ENCODE results near the gene CAMK2D.
"Not testable (repeated sequence)": the region's sequence is repeated elsewhere in the genome, so short reads cannot be mapped to it uniquely, and the experiment has no call there.

CAMK2D gene

DNA sequence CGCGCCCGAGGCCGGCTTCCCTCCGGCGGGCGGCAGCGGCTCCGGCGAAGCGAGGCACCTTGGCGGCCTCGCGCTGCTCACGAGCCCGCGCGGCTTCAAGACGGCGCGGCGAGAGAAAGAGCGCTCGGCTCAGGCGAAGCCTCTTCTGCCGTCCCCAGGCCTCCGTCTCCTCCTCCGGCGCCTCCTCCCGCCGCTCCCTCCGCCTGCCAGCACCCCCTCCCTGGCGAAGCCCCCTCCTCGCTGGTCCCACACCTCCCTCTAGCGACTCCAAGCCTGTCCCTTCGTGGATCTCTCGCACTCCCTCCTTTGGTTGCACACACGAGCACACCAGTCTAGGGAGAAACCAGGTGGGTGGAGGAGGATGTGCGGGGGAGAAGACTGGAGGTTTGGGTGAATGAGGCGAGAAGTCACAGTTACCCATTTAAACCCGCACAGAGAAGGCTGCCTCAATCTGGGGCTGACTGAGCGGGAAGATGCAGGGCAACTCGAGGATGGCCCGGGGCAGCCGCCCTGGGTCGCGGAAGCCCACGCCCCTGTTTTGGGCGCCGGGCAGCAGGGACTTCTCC, at the start of gene CAMK2D:
Gene CAMK2D (minus strand): TSS at position 119 of the 566 bp plus-strand sequence. CDS start 670 bp downstream, outside the sequence.
- Histone ChIP-seq H3K27me3 (ENCODE audit: low read depth, low read length) (no peaks in the 10 kb centered on the region), H3K9me3 (ENCODE audit: control insufficient read depth in 1 of 2, low read length in 2 of 2) (no peaks in the 10 kb centered on the region), H3K4me3 (ENCODE audit: low read depth in 1 of 2, low read length in 2 of 2) (peak within 1 kb of the TSS; percentile 93 to 94), H3K4me1 (ENCODE audit: control insufficient read depth in 1 of 2, insufficient read depth in 2 of 2, low read length in 2 of 2) (peaks cover 3 to 14% of the 10 kb centered on the region in 2 donors), H3K27ac (ENCODE audit: low read length) (peak within 1 kb of the TSS; percentile 99), H3K36me3 (ENCODE audit: control insufficient read depth in 1 of 2, insufficient read depth in 2 of 2, low read length in 2 of 2) (peaks cover 8 to 17% of the 10 kb centered on the region in 2 donors)

DNA sequence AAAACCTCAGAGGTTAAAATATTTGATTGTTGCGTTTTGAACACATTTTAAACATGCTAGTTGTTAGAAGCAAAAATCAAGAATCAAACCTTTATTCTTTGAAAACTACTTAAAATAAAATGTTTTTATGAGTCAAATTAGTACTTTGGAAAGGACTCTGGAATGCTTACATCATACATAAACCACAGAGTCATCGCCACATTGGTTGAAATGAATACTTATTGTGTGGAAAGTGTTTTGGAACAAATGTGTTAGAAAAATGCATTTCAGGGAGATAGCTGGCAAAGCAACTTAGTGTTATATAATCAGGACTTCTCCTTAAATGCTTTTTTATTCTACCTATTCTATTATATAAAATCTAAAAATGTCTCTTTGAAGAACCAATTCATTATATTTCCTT, 49.4 kb upstream of the CAMK2D start:
- H3K36me3 ChIP-seq (ENCODE audit: control insufficient read depth in 1 of 2, insufficient read depth in 2 of 2, low read length in 2 of 2): no peaks in the 10 kb centered on the region
- no peak overlapping the region for H3K27ac ChIP-seq (ENCODE audit: low read length)
- H3K4me1 ChIP-seq (ENCODE audit: control insufficient read depth in 1 of 2, insufficient read depth in 2 of 2, low read length in 2 of 2): no peaks in the 10 kb centered on the region
- H3K4me3 ChIP-seq (ENCODE audit: low read depth in 1 of 2, low read length in 2 of 2): no peak overlapping the region
- H3K9me3 ChIP-seq (ENCODE audit: control insufficient read depth in 1 of 2, low read length in 2 of 2): no peaks in the 10 kb centered on the region
- no peaks in the 10 kb centered on the region for H3K27me3 ChIP-seq (ENCODE audit: low read depth, low read length)

DNA sequence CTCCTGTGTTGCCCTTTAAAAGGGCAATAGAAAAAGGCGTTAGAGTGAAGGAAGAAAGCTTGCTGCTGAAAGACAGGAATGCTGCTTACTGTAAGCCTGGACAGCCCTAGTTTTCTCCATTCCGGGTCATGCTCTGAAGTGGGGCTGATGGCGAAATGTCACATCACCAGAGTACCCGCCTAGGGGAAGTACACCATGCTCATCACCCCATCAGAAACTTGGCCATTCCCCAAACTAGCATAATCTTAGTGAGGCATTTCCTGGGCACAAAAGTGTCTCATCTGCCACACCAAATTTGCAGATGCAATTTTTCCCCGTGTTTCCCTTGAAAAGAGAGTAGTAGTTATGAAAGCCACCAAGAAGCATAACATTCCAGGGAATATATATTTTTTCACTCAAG, 47.8 kb upstream of the CAMK2D start:
- Histone ChIP-seq H3K36me3 (ENCODE audit: control insufficient read depth in 1 of 2, insufficient read depth in 2 of 2, low read length in 2 of 2) (no peaks in the 10 kb centered on the region), H3K4me3 (ENCODE audit: low read depth in 1 of 2, low read length in 2 of 2) (no peak overlapping the region), H3K27me3 (ENCODE audit: low read depth, low read length) (no peaks in the 10 kb centered on the region), H3K27ac (ENCODE audit: low read length) (no peak overlapping the region), H3K9me3 (ENCODE audit: control insufficient read depth in 1 of 2, low read length in 2 of 2) (no peaks in the 10 kb centered on the region), H3K4me1 (ENCODE audit: control insufficient read depth in 1 of 2, insufficient read depth in 2 of 2, low read length in 2 of 2) (no peaks in the 10 kb centered on the region)

DNA sequence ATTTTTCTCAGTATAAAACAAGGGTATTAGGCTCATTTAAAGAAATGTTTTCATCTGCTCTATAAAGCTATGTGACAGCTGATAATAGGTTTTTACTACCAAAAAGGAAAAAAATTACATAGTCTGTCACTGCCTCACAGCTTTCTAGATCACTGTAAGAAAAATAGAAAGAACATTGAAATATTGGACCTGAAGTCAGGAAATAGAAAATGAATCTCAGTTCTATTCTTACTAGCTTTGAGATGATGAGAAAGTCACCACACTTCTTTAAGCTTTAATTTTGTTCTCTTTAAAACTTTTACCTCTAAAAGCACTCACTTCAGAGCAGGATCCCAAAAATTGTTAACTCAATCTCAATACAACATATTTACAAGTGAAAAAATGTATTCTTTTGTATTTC, 45.3 kb upstream of the CAMK2D start:
- Histone ChIP-seq H3K27me3 (ENCODE audit: low read depth, low read length) (no peaks in the 10 kb centered on the region), H3K9me3 (ENCODE audit: control insufficient read depth in 1 of 2, low read length in 2 of 2) (peaks cover 0 to 4% of the 10 kb centered on the region in 2 donors)

DNA sequence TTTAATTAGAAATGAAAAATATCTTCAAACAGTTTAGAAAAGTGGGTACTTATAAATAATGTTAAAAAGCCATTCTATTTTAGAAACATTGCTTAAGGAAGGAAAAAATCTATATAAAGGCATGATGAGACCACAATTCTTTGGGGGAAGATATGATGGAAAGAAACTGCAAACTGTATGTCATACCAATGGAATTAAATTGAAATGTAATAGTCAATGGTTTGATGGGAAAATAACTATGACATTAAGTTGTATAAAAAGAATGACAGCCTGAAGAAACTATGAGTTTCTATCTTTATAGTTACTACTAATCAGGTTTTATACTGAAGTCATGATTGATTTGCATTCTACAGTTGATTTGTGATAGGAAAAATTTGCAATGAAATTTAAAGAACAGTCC, 40.3 kb upstream of the CAMK2D start:
- Histone ChIP-seq H3K36me3 (ENCODE audit: control insufficient read depth in 1 of 2, insufficient read depth in 2 of 2, low read length in 2 of 2) (no peaks in the 10 kb centered on the region), H3K9me3 (ENCODE audit: control insufficient read depth in 1 of 2, low read length in 2 of 2) (peaks cover 0 to 8% of the 10 kb centered on the region in 2 donors), H3K4me1 (ENCODE audit: control insufficient read depth in 1 of 2, insufficient read depth in 2 of 2, low read length in 2 of 2) (no peaks in the 10 kb centered on the region), H3K27me3 (ENCODE audit: low read depth, low read length) (no peaks in the 10 kb centered on the region), H3K4me3 (ENCODE audit: low read depth in 1 of 2, low read length in 2 of 2) (no peak overlapping the region), H3K27ac (ENCODE audit: low read length) (no peak overlapping the region)

More for the DNA sequence above, 45.3 kb upstream of the CAMK2D start:
- no peaks in the 10 kb centered on the region for H3K36me3 ChIP-seq (ENCODE audit: control insufficient read depth in 1 of 2, insufficient read depth in 2 of 2, low read length in 2 of 2)
- H3K4me3 ChIP-seq (ENCODE audit: low read depth in 1 of 2, low read length in 2 of 2): no peak overlapping the region
- H3K27ac ChIP-seq (ENCODE audit: low read length): no peak overlapping the region
- H3K4me1 ChIP-seq (ENCODE audit: control insufficient read depth in 1 of 2, insufficient read depth in 2 of 2, low read length in 2 of 2): no peaks in the 10 kb centered on the region

DNA sequence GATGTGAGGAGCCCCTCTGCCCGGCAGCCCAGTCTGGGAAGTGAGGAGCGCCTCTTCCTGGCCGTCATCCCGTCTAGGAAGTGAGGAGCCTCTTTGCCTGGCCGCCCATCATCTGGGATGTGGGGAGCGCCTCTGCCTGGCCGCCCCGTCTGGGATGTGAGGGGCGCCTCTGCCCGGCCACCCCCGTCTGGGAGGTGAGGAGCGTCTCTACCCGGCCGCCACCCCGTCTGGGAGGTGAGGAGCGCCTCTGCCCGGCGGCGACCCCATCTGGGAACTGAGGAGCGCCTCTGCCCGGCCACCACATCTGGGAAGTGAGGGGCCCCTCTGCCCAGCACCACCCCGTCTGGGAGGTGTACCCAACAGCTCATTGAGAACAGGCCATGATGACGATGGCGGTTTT, 34.8 kb upstream of the CAMK2D start:
- not testable (repeated sequence) for H3K4me3 ChIP-seq (ENCODE audit: low read depth in 1 of 2, low read length in 2 of 2); H3K27me3 ChIP-seq (ENCODE audit: low read depth, low read length); H3K36me3 ChIP-seq (ENCODE audit: control insufficient read depth in 1 of 2, insufficient read depth in 2 of 2, low read length in 2 of 2); H3K9me3 ChIP-seq (ENCODE audit: control insufficient read depth in 1 of 2, low read length in 2 of 2); H3K27ac ChIP-seq (ENCODE audit: low read length); H3K4me1 ChIP-seq (ENCODE audit: control insufficient read depth in 1 of 2, insufficient read depth in 2 of 2, low read length in 2 of 2)

DNA sequence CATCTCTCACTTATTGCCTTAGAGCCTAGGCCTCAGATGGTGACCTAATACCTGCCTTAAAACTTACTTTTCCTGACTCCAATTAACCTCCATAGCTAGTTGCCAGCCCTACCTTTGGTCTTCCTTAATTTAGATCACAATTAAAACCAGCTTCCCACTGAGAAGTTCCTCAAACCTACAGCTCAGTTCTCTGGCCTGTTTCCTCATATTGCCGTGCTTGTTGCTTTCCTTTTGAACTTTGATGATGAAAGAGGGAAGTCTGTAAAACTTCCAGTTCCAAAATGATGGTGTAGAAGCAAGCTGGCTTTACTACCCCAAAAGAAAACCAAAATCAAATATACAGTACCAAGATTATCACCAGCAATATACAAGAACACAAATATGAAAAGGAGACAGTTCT, 28.9 kb upstream of the CAMK2D start:
- Histone ChIP-seq H3K4me1 (ENCODE audit: control insufficient read depth in 1 of 2, insufficient read depth in 2 of 2, low read length in 2 of 2) (no peaks in the 10 kb centered on the region), H3K27ac (ENCODE audit: low read length) (no peak overlapping the region), H3K27me3 (ENCODE audit: low read depth, low read length) (no peaks in the 10 kb centered on the region)

DNA sequence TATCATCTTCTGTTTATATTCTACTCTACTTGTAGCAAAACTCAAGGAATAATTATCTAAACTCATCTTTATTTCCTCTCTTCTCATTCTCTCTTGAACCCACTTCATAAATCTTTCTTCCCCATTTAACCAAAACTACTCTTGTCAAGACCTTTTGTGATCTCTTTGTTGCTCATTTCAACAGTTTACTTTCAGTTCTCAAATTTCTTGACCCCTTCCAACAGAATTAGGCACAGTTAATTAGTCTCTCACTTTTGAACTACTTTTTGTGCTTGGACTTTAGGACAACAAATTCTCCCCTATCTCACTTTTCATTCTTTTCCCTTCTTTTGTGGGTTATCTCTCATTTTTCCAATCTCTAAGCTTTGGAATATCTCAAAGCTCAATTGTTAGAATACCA, 27.4 kb upstream of the CAMK2D start:
- no peak overlapping the region for H3K4me3 ChIP-seq (ENCODE audit: low read depth in 1 of 2, low read length in 2 of 2)
- no peaks in the 10 kb centered on the region for H3K9me3 ChIP-seq (ENCODE audit: control insufficient read depth in 1 of 2, low read length in 2 of 2)
- H3K27ac ChIP-seq (ENCODE audit: low read length): no peak overlapping the region
- no peaks in the 10 kb centered on the region for H3K27me3 ChIP-seq (ENCODE audit: low read depth, low read length)
- H3K4me1 ChIP-seq (ENCODE audit: control insufficient read depth in 1 of 2, insufficient read depth in 2 of 2, low read length in 2 of 2): no peaks in the 10 kb centered on the region
- H3K36me3 ChIP-seq (ENCODE audit: control insufficient read depth in 1 of 2, insufficient read depth in 2 of 2, low read length in 2 of 2): no peaks in the 10 kb centered on the region

More for the DNA sequence above, 28.9 kb upstream of the CAMK2D start:
- Histone ChIP-seq H3K9me3 (ENCODE audit: control insufficient read depth in 1 of 2, low read length in 2 of 2) (no peaks in the 10 kb centered on the region), H3K36me3 (ENCODE audit: control insufficient read depth in 1 of 2, insufficient read depth in 2 of 2, low read length in 2 of 2) (no peaks in the 10 kb centered on the region), H3K4me3 (ENCODE audit: low read depth in 1 of 2, low read length in 2 of 2) (no peak overlapping the region)

DNA sequence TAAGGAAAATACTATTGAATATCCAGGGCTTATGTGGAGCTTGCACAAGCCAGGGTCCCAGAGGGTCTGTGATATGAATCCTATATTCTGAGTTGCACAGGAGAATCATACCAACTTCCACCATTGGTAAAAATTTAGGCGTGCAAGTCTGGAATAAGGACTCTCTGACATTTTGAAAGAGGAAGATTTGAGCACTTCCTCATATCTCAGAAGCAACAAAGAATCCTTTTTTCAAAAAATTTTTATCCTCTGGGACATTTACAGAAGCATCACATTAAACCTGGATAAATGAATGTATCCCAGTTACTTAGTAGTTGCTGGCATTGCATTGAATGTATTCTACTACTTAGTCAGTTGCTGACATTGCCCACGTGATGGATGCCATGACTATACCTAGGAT, 24.2 kb upstream of the CAMK2D start:
- H3K36me3 ChIP-seq (ENCODE audit: control insufficient read depth in 1 of 2, insufficient read depth in 2 of 2, low read length in 2 of 2): no peaks in the 10 kb centered on the region
- H3K27me3 ChIP-seq (ENCODE audit: low read depth, low read length): no peaks in the 10 kb centered on the region
- H3K9me3 ChIP-seq (ENCODE audit: control insufficient read depth in 1 of 2, low read length in 2 of 2): no peaks in the 10 kb centered on the region
- H3K4me1 ChIP-seq (ENCODE audit: control insufficient read depth in 1 of 2, insufficient read depth in 2 of 2, low read length in 2 of 2): no peaks in the 10 kb centered on the region
- H3K4me3 ChIP-seq (ENCODE audit: low read depth in 1 of 2, low read length in 2 of 2): no peak overlapping the region
- H3K27ac ChIP-seq (ENCODE audit: low read length): no peak overlapping the region

DNA sequence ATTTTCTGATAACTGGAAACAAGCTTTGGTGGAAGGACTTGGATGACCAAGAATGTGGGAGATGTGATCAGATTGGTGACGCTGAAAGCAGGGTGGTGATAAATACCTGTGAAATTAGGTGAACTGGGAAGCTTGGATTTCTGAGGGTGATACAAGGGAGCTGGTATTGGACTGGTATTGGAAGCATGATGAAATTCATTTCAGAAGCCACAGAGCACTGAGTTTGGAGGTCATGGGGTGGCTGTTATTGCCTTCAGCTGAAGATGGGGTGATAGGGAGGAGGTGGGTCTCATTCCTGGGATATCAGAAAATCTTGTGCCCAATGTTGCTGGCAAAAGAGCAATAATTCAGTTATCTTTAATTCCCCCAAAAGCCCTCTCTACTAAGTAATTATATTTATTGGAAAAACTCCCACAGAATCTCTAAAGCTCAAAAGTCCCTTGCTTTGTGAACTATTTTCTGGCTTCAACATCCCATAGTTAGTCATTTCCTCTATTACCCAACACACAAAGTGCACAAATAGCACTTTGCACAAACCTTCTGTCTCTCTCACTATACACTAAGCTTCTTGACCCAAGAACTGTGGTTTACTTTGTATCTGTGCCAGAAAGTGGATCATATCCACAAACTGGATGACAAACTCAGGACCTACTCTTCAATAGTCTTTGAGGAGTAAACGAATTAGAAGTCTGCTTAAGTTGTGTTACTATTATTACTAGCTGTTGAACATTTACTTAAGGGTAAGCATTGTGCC, 23.1 kb upstream of the CAMK2D start:
- no peaks in the 10 kb centered on the region for H3K36me3 ChIP-seq (ENCODE audit: control insufficient read depth in 1 of 2, insufficient read depth in 2 of 2, low read length in 2 of 2)
- no peaks in the 10 kb centered on the region for H3K27me3 ChIP-seq (ENCODE audit: low read depth, low read length)
- H3K4me1 ChIP-seq (ENCODE audit: control insufficient read depth in 1 of 2, insufficient read depth in 2 of 2, low read length in 2 of 2): no peaks in the 10 kb centered on the region
- H3K9me3 ChIP-seq (ENCODE audit: control insufficient read depth in 1 of 2, low read length in 2 of 2): no peaks in the 10 kb centered on the region
- H3K4me3 ChIP-seq (ENCODE audit: low read depth in 1 of 2, low read length in 2 of 2): no peak overlapping the region
- no peak overlapping the region for H3K27ac ChIP-seq (ENCODE audit: low read length)

DNA sequence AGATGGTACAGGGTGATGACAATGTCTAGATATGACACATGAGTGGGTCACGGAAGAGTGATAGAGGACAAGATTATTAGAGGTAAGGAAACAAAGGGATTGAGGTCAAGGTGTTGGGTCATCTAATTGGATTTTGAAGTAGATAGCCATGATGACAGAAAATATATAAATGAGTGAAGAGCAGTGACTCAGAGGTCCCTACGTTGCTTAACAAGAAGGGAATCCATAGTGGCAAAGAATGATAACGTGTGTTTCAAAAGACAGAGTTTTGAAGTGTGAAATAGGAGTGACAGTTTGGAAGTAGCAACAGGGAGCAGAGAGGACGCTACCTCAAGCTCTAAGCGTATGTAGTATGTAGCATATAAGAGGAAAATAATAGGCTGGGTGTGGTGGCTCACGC, 22.2 kb upstream of the CAMK2D start:
- no peaks in the 10 kb centered on the region for H3K9me3 ChIP-seq (ENCODE audit: control insufficient read depth in 1 of 2, low read length in 2 of 2)
- H3K4me3 ChIP-seq (ENCODE audit: low read depth in 1 of 2, low read length in 2 of 2): no peak overlapping the region
- no peaks in the 10 kb centered on the region for H3K36me3 ChIP-seq (ENCODE audit: control insufficient read depth in 1 of 2, insufficient read depth in 2 of 2, low read length in 2 of 2)
- H3K27me3 ChIP-seq (ENCODE audit: low read depth, low read length): no peaks in the 10 kb centered on the region
- no peak overlapping the region for H3K27ac ChIP-seq (ENCODE audit: low read length)
- no peaks in the 10 kb centered on the region for H3K4me1 ChIP-seq (ENCODE audit: control insufficient read depth in 1 of 2, insufficient read depth in 2 of 2, low read length in 2 of 2)

DNA sequence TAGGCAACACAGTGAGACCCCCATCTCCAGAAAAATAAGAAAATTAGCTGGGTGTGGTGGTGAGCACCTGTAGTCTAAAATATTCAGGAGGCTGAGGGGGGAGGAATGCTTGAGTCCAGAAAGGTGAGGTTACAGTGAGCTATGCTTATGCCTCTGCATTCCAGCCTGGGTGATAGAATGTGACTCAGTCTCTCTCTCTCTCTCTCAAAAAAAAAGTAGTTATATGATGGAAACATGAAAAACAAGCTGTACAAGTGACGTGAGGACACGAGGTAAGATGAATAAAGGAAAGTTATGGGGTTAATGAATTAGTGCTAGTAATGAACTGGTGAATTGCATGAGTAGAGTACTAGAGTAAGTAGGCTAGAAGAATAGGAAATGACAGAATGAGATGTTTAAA, 21.8 kb upstream of the CAMK2D start:
- H3K4me3 ChIP-seq (ENCODE audit: low read depth in 1 of 2, low read length in 2 of 2): no peak overlapping the region
- no peak overlapping the region for H3K27ac ChIP-seq (ENCODE audit: low read length)
- no peaks in the 10 kb centered on the region for H3K36me3 ChIP-seq (ENCODE audit: control insufficient read depth in 1 of 2, insufficient read depth in 2 of 2, low read length in 2 of 2)
- no peaks in the 10 kb centered on the region for H3K27me3 ChIP-seq (ENCODE audit: low read depth, low read length)
- no peaks in the 10 kb centered on the region for H3K9me3 ChIP-seq (ENCODE audit: control insufficient read depth in 1 of 2, low read length in 2 of 2)
- H3K4me1 ChIP-seq (ENCODE audit: control insufficient read depth in 1 of 2, insufficient read depth in 2 of 2, low read length in 2 of 2): no peaks in the 10 kb centered on the region
